HCT116 (cell line): ENCODE measurements around the gene CEND1.

Source experiments
- CBX3 ChIP-seq: IDR thresholded peaks from 2 replicates; pipeline ENCODE4 v1.6.1; 2012; ENCODE audit warnings: low read depth
- EZH2 ChIP-seq: fragments of 200-600 bp; sonication (generic); IDR thresholded peaks from 2 replicates; pipeline ENCODE4 v1.6.1; 2017; ENCODE audit warnings: antibody characterized with exemption, mixed run types
- JUND ChIP-seq: IDR thresholded peaks from 2 replicates; pipeline ENCODE4 v1.6.1; 2012
- POLR2A ChIP-seq: IDR thresholded peaks from 2 replicates; pipeline ENCODE4 v1.7.0; 2011; ENCODE audit warnings: borderline replicate concordance; ENCODE audit not compliant: insufficient read depth, insufficient read length; ENCODE audit errors: extremely low read depth
- POLR2AphosphoS5 ChIP-seq: IDR thresholded peaks from 2 replicates; pipeline ENCODE4 v1.6.1; 2011; ENCODE audit warnings: mild to moderate bottlenecking, low read depth, low read length, moderate library complexity
- RAD21 ChIP-seq: IDR thresholded peaks from 2 replicates; pipeline ENCODE4 v1.6.1; 2012; ENCODE audit warnings: low read depth, mild to moderate bottlenecking
- SRF ChIP-seq: IDR thresholded peaks from 2 replicates; pipeline ENCODE4 v1.6.1; 2012; ENCODE audit warnings: low read depth
- ZBTB33 ChIP-seq: IDR thresholded peaks from 2 replicates; pipeline ENCODE4 v1.6.1; 2011; ENCODE audit warnings: mild to moderate bottlenecking, low read length, moderate library complexity; ENCODE audit not compliant: insufficient replicate concordance; ENCODE audit errors: extremely low read depth
- ZFX ChIP-seq: fragments of 450-650 bp; IDR thresholded peaks from 2 replicates; pipeline ENCODE4 v1.6.1; 2017
- ZNF274 ChIP-seq: fragments of 200-500 bp; sonication (Bioruptor generic); IDR thresholded peaks from 2 replicates; pipeline ENCODE4 v1.6.1; 2014; ENCODE audit warnings: mild to moderate bottlenecking, low read depth, low read length, inconsistent platforms
- TF ChIP-seq, protein P1 (sequence below), 3 experiments: fragments of 200-600 bp in 1 of 3; sonication (generic) in 1 of 3; IDR thresholded peaks in 2 of 3; conservative IDR thresholded peaks in 1 of 3; 2 replicates each; pipeline ENCODE4 v1.5.1; 2012 to 2017; ENCODE audit warnings: low read depth in 2 of 3, low read length in 2 of 3, antibody characterized with exemption in 1 of 3, borderline replicate concordance in 1 of 3, control low read depth in 1 of 3, mild to moderate bottlenecking in 1 of 3, mixed read lengths in 1 of 3, mixed run types in 1 of 3, moderate library complexity in 1 of 3; ENCODE audit not compliant: insufficient read depth in 1 of 3

DNA sequence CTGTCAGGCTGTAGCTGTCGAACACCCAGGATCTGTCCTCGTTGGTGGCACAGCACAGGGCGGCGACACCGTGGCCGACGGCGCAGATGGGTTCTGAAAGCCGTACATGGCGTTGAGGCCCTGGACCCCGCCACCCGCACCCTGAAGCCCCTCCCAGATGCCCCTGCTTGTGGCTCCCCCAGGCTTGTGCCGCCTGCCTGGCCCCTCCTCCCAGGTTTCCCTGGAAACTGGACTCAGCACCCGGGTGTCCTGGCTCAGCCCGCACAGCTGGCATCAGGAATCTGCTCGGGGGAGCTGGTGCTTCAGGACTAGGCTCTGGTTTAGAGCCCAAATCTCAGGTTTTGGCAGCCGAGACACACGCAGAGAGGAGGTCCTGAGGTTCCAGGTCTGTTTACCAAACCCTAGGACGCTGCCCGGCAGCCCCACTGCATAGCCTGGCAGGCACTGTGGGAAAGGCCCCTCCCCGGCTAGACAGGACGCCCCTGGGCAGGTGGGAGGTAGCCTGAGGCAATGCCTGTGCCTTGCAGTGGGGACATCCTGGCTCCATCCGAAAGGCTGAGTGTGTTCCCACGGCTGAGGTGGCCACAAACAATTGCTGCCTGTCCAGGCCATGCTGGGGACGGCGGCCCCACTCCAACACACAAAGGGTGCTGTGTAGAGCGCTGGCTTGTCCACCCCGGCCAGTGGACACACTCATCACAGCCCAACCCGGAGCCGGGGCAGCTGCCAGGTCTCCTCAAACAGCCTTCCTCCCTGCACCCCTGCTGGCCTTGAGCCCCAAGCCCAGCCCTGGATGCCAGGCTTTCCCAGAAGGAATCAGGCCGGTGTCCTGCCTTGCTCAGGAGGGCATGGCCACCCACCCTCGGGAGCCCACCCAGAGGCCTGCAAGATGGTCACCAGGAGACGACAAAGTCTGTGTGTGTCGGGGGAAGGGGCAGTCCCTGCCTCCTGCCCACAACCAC lies 17.2 kb downstream of the CEND1 start:
- TF ChIP-seq, protein P1, sequence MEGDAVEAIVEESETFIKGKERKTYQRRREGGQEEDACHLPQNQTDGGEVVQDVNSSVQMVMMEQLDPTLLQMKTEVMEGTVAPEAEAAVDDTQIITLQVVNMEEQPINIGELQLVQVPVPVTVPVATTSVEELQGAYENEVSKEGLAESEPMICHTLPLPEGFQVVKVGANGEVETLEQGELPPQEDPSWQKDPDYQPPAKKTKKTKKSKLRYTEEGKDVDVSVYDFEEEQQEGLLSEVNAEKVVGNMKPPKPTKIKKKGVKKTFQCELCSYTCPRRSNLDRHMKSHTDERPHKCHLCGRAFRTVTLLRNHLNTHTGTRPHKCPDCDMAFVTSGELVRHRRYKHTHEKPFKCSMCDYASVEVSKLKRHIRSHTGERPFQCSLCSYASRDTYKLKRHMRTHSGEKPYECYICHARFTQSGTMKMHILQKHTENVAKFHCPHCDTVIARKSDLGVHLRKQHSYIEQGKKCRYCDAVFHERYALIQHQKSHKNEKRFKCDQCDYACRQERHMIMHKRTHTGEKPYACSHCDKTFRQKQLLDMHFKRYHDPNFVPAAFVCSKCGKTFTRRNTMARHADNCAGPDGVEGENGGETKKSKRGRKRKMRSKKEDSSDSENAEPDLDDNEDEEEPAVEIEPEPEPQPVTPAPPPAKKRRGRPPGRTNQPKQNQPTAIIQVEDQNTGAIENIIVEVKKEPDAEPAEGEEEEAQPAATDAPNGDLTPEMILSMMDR (IDR thresholded peaks at IDR 0.05 in 2 of 3, conservative IDR thresholded peaks at IDR 0.05 in 1 of 3; ENCODE audit: borderline replicate concordance in 1 of 3, insufficient read depth in 1 of 3, low read depth in 2 of 3, low read length in 2 of 3), result no peak
- TF ChIP-seq POLR2AphosphoS5, result no peak
- TF ChIP-seq JUND, result no peak
- no peak for TF ChIP-seq ZFX
- TF ChIP-seq EZH2, result no peak
- no peak for TF ChIP-seq POLR2A
- TF ChIP-seq CBX3, result no peak
- TF ChIP-seq SRF, result no peak
- TF ChIP-seq ZNF274, result no peak
- TF ChIP-seq RAD21, result no peak
- no peak for TF ChIP-seq ZBTB33
